Left forelimb (tissue), 1 donor: ENCODE data around the gene TMED9.

Experiments
- DNase-seq: peaks from one replicate; pipeline ENCODE4 v3.0.0-alpha.2; 2018; ENCODE audit warnings: low spot score

Gene TMED9

GRCh38 chr5:177578316-177578715 lies 13.7 kb upstream of the TMED9 start:
- no peak for DNase-seq

GRCh38 chr5:177588413-177588909 lies 3.5 kb upstream of the TMED9 start:
- no peak for DNase-seq

- DNase-seq, result no peak
Measured at GRCh38 chr5:177590406-177590805, 1.6 kb upstream of the TMED9 start.

GRCh38 chr5:177591690-177592009 lies 353 bp upstream of the TMED9 start:
- DNase-seq, result no peak

- no peak for DNase-seq
Measured at GRCh38 chr5:177592905-177593304, 902 bp downstream of the TMED9 start.

DNA sequence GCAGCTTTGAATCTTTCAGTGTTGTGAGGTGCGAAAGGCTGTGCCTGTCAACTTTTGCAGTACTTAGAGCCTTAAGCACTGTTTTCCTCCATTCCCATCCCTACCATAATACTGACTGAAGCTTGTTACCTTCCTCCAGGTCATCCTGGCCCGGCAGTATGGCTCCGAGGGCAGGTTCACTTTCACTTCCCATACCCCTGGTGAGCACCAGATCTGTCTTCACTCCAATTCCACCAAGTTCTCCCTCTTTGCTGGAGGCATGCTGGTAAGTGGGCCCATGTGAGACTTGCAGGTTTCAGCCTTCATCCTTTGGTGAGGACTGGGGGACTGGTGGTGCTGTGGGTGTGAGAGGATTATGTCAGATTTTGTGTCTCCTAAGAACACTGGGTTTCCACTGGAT lies 1.5 kb downstream of the TMED9 start:
- DNase-seq, result no peak

- DNase-seq, result no peak
Measured at GRCh38 chr5:177594071-177594470, 2.1 kb downstream of the TMED9 start.

- no peak for DNase-seq
Measured at GRCh38 chr5:177595026-177595585, 3.1 kb downstream of the TMED9 start.

GRCh38 chr5:177595991-177596774 lies 4.2 kb downstream of the TMED9 start:
- DNase-seq, result no peak

GRCh38 chr5:177596775-177597238 lies 4.8 kb downstream of the TMED9 start:
- no peak for DNase-seq

GRCh38 chr5:177598477-177598876 lies 6.5 kb downstream of the TMED9 start:
- DNase-seq, result no peak

GRCh38 chr5:177599731-177600507 lies 7.9 kb downstream of the TMED9 start, which contains the start of gene B4GALT7:
B4GALT7 (plus strand) TSS chr5:177600132; CDS start chr5:177600211, 79 bp downstream.
- DNase-seq, result peak; percentile 93

DNA sequence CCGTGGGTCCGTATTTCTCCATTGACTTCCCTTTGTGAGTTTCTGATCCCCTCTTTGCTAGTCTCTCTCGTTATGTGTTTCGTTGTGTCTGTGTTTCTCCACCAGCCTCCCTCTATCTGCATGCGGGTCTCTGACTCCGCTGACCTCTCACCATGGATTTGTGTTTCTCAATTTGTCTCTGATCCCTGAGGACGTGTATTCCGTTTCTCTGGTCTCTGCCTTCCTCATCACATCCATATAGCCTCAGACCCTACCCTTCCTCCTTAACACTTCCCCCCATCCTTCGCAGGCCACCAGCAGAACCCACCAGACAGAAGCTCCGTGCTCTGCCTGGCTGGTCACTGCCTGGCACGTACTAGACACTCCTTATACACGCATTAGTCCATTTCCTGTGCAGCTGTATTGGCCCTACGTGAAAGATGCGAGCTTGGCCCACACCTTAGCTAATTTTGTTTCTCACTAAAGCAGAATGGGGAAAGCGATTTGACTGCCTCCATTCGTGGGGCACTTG lies 8.6 kb downstream of the TMED9 start:
- DNase-seq, result no peak

DNA sequence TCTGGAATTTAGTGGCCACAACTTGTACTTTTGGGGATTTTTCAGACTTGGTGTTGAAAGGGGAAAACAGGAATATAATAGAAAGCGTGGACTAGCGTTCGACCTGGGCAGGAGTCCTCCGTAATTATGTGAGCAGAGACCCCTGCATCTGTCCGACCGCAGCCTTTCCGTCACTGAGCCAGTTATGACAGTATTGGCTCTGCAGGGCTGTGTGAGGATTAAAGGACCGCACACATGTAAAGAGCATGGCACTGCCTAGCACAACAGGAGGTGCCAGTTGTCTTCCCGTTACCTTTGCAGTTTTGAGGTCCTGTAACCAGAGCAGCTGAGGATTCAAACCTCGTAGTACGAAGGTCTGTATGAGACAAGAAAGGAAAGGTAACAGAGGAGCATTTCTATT lies 9.1 kb downstream of the TMED9 start:
- no peak for DNase-seq

DNA sequence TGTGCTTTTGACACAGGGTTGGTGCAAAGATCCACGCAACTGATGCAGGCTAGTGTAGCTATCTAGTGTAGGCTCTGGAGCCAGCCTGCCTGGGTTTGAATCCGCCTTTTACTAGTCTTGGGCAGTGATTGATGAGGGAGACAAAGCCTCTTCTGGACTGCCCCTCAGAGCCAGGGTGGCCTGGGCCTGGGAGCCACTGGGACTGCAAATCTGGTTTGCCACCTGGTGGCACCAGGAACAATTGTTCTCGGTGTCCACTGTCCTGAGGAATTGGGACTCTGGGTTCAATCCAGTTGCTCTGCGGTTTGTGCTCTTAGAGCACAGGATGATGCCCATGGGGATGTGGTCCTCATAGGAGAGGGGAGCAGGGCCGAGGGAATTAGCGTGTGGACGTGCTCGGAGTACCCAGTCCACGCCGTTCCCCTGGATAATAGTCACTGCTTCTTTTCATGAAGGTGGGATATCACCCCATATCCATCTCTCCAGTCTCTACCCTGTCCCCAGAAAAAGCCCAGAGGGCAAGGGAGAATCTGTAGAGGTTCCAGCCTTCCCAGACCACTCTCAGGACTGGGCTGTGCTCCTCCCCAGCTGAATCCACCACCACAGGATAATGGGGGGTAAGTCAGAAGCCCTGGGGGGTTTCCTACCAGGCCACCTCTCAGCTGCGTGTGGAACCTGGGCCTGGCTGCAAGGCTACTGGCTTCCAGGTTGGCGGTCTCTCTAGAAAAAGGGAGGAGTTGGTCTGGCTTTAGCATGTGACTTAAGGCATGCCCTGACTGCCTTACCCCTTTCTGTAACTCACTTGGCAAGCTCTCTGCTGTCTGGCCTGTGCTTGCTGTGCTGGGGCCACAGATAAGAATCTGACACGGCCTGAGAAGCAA lies 9.8 kb downstream of the TMED9 start:
- no peak for DNase-seq

GRCh38 chr5:177602458-177602830 lies 10.4 kb downstream of the TMED9 start:
- DNase-seq, result no peak

- no peak for DNase-seq
Measured at GRCh38 chr5:177603631-177604030, 11.6 kb downstream of the TMED9 start.

- DNase-seq, result no peak
Measured at GRCh38 chr5:177604116-177604521, 12.1 kb downstream of the TMED9 start.

- no peak for DNase-seq
Measured at GRCh38 chr5:177604656-177605055, 12.7 kb downstream of the TMED9 start.

- no peak for DNase-seq
Measured at GRCh38 chr5:177605078-177605477, 13.1 kb downstream of the TMED9 start.

DNA sequence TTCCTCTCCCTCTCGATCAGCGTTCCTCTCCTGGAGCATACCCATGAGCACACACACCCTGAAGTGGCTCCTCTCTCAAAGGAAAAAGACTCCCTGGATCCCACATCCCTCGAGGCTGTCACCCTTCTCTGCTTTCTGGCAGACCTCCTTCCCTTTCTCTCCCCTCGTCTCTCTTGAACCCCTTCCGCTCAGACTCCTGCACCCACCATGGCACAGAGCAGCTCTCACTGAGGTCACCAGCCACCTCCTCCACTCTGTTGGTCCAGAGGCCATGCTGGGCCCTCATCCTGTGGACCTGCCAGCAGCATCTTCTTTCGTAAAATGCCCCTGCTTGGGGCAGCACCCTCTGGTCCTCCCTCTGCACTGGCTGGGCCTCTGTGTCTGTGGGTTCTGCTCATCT lies 13.7 kb downstream of the TMED9 start:
- no peak for DNase-seq
